Epithelial cell of proximal tubule (primary cell): Measurements from ENCODE around the gene DUSP10. TPM values are rescaled to one million over a fixed set of nuclear protein-coding genes. Genes with fewer than 3 reads are reported as not detected.

Experiments used
- DNase-seq: peaks from one replicate; pipeline ENCODE4 v3.0.0-alpha.2; 2011; ENCODE audit warnings: low read depth
- H3K4me3 ChIP-seq: 2 replicates; pipeline ENCODE4 v1.5.1; 2011; ENCODE audit warnings: low read depth, mild to moderate bottlenecking, low read length
- total RNA-seq: library from RNA; depleted of rRNA; stranded (reverse); fragments of >200 nt; gene quantifications from 2 replicates; pipeline ENCODE4 v1.2.3, GENCODE V29; 2015
- TF ChIP-seq, protein P1 (sequence below): conservative IDR thresholded peaks from 2 replicates; pipeline ENCODE4 v1.5.1; 2012; ENCODE audit warnings: low read depth, mild to moderate bottlenecking, low read length

The DUSP10 gene
- total RNA-seq, 1 donor from 2014 or later = 14.6 TPM

DNA sequence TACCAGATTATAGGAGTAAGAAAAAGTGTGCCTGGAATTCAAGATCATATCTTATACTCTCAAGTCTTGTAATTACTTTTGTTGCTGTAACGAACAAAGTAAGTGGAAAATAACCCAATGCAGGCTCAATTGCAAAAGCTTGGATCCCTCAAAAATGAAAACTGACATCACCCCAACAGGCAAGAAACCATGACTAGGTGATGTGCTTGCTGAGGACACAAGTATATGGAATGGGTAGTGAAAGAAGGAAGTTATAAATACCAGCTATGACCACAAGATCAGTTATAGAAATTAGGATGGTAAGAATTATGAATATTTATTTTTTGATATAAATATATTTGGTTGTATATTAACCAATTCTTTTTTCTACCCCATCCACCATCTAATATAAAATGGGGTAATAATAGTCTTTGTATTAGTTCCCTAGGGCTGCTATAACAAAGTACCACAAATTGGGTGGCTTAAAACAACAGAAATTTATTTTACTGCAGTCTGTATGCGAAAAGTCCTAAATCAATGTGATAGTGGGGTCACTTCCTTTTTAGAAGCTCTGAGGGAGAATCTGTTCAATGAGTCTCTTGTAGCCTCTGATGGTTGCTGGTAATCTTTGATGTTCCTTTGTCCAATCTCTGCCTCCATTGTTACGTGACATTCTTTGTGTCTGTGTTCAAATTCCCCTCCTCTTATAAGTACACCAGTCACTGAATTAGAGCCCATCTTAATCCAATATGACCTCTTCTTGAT is 45.0 kb downstream of the DUSP10 start:
- TF ChIP-seq, protein P1, sequence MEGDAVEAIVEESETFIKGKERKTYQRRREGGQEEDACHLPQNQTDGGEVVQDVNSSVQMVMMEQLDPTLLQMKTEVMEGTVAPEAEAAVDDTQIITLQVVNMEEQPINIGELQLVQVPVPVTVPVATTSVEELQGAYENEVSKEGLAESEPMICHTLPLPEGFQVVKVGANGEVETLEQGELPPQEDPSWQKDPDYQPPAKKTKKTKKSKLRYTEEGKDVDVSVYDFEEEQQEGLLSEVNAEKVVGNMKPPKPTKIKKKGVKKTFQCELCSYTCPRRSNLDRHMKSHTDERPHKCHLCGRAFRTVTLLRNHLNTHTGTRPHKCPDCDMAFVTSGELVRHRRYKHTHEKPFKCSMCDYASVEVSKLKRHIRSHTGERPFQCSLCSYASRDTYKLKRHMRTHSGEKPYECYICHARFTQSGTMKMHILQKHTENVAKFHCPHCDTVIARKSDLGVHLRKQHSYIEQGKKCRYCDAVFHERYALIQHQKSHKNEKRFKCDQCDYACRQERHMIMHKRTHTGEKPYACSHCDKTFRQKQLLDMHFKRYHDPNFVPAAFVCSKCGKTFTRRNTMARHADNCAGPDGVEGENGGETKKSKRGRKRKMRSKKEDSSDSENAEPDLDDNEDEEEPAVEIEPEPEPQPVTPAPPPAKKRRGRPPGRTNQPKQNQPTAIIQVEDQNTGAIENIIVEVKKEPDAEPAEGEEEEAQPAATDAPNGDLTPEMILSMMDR = no peak
- no peak overlapping the region for H3K4me3 ChIP-seq
- no peak for DNase-seq

DNA sequence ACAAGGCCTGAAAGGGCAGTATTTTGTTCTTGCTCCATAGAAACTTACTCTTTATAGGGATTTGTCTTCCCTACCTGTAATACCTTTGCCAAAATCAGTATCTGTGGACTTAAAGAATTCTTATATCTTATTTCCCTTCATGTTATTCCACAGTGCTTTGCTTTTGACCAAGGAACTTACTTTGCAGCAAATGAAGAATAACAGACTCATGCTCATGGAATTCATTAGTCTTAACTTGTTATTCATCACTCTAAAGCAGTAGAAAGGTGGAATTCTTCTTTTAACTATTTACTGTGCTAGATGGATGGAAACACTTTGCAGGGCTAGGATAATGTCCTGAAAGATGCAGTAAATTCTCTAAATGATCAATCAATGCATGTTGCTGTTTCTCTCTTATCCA is 45.9 kb downstream of the DUSP10 start:
- no peak overlapping the region for H3K4me3 ChIP-seq
- DNase-seq = no peak
- TF ChIP-seq, protein P1 = no peak

DNA sequence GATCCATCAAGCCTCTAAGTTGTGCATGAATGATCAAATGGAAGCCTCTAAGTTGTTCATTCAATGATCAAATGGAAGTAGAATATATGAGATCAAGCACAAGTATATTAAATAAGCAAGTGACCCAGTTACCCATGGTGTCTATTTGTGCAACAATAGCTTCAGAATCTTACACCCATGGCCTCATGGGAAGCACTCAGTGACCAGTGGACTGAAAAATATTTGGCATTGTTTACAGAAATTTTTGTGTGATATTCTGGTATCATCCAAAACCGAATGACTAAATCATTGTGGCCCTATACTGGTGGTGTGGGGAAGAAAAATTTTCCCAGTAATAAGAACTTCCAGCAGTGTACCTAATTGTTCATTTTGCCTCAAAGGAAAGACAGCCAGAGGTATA is 46.6 kb downstream of the DUSP10 start:
- TF ChIP-seq, protein P1 = no peak
- no peak for DNase-seq
- no peak overlapping the region for H3K4me3 ChIP-seq

DNA sequence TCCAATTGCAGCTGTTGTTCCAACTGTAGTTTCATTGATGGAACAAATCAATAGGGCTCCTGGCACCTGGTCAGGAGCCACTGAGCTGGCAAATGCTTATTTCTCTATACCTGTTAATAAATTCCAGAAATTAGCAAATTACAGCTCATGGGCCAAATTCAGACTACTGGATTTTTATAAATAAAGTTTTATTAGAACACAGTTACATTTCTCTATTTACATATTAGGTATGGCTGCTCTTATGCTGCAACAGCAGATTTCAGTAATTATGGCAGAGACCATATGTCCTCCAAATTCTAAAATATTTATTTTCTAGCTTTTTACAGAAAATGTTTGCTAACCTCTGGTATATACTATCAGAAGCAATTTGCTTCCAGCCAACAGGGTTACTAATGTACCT is 47.8 kb downstream of the DUSP10 start:
- TF ChIP-seq, protein P1 = no peak
- no peak for DNase-seq
- H3K4me3 ChIP-seq = no peak overlapping the region

DNA sequence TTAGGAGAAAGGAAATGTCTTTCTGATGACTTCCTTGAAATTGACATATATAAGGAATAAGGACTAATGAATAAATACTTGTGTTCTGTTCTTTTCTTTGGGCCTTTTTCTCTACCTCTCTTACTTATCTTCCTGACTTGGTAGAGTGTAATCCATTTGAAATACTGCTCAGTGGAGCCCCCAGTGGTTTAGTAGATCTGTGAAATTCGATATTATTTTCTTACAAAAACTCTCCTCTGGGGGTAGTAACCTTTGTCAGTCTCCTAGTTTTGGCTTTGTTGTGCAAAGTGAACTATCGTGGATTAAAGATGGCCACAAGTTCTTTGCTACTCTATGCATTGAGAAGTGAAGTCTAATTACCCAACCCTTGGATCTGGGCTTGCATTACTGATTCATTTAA is 48.8 kb downstream of the DUSP10 start:
- H3K4me3 ChIP-seq = no peak overlapping the region
- TF ChIP-seq, protein P1 = no peak

DNA sequence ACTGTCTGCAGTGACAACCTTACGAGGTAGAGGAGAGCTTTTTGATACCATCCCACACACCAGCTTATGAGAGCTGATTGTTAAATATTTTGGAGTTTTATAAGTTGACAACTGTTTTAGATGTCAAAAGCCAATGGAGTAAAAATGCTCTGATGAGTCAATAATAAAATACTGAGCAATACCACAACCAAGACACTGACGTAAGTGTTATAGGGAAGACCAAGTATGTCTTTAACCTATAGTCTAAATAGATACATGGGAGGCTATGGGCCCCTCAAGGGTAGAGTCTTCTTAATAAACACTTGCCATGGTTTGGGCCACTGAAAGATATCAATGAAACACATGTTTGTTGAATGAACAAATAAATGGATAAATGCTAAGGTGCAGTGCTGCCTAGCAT is 49.2 kb downstream of the DUSP10 start:
- no peak for DNase-seq
- H3K4me3 ChIP-seq = no peak overlapping the region
- TF ChIP-seq, protein P1 = no peak

More for the DNA sequence above, 48.8 kb downstream of the DUSP10 start:
- no peak for DNase-seq

DNA sequence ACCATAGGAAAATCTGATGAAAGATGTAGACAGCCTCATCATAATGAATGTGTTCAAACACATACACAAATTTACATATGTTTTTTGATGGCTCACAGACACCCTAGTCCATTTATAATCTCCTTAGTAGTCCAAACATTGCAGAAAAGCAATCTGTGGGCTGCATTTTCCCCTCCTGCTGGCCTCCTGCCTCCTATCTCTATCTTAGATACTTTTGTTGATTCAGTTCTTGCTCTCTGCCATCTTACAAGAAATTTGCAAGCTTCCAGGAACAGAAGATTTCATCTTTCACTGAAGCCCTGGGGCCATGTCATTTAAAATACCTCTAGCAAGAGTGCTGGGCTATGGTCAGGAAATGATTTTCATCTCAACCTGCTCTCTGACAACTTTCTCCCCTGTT is 50.6 kb downstream of the DUSP10 start:
- TF ChIP-seq, protein P1 = no peak
- no peak overlapping the region for H3K4me3 ChIP-seq
- no peak for DNase-seq
